IMR-90 (cell line): Measurements from ENCODE around the gene NTM. TPM values are rescaled to one million over a fixed set of nuclear protein-coding genes. Genes with fewer than 3 reads are reported as not detected.
A peak's percentile ranks its signal among the peaks of the same experiment; 100 is the strongest.

Experiments used
- ATAC-seq: fragments of 200-7000 bp; cut with Tn5 transposase; 2 replicates; pipeline ENCODE4 v1.9.1; 2020; ENCODE audit warnings: low read depth, mild to moderate bottlenecking, moderate library complexity
- BruUV-seq: library from RNA; stranded (reverse); fragments of 400-500 nt; replicated peaks from 2 replicates; lab custom pipeline; 2021; lab: Mats Ljungman, UMichigan
- CTCF ChIA-PET: fragments of 300-600 bp; formaldehyde crosslinking; extraction: SDS; loops from one replicate; lab custom pipeline; 2021; ENCODE audit warnings: antibody characterized with exemption; lab: Yijun Ruan, JAX
- POLR2A ChIA-PET: fragments of 300-600 bp; sonication (Branson Sonifier 250); formaldehyde crosslinking; loops from one replicate; lab custom pipeline; 2022; ENCODE audit warnings: antibody characterized with exemption; ENCODE audit not compliant: unreplicated experiment; lab: Charles Lee
- DNase-seq: peaks from one replicate; pipeline ENCODE4 v3.0.0; 2013
- H2AFZ ChIP-seq: replicated peaks from 2 replicates; pipeline ENCODE3; 2013; ENCODE audit warnings: low read length, mild to moderate bottlenecking; ENCODE audit not compliant: poor library complexity
- H2AK5ac ChIP-seq: 2 replicates; pipeline ENCODE4 v1.6.1; 2013; ENCODE audit warnings: low read depth, low read length, inconsistent platforms
- H2AK9ac ChIP-seq: replicated peaks from 2 replicates; pipeline ENCODE3; 2013; ENCODE audit warnings: mild to moderate bottlenecking, low read depth, low read length, moderate library complexity; ENCODE audit not compliant: poor library complexity
- H2BK120ac ChIP-seq: 2 replicates; pipeline ENCODE4 v1.6.1; 2013; ENCODE audit warnings: low read depth, low read length, inconsistent platforms
- H2BK15ac ChIP-seq: 3 replicates; pipeline ENCODE4 v1.6.1; 2013; ENCODE audit warnings: low read depth, low read length, inconsistent platforms
- H2BK20ac ChIP-seq: 2 replicates; pipeline ENCODE4 v1.6.1; 2013; ENCODE audit warnings: low read depth, mild to moderate bottlenecking, inconsistent platforms, low read length, moderate library complexity
- H2BK5ac ChIP-seq: 2 replicates; pipeline ENCODE4 v1.6.1; 2013; ENCODE audit warnings: mild to moderate bottlenecking, low read depth, low read length, inconsistent platforms; ENCODE audit not compliant: poor library complexity, severe bottlenecking
- H3K14ac ChIP-seq: replicated peaks from 2 replicates; pipeline ENCODE4 v1.6.1; 2013; ENCODE audit warnings: low read depth, low read length, inconsistent platforms
- H3K18ac ChIP-seq: 2 replicates; pipeline ENCODE4 v1.6.1; 2013; ENCODE audit warnings: low read depth, low read length, control low read depth
- H3K23ac ChIP-seq: 2 replicates; pipeline ENCODE4 v1.6.1; 2013; ENCODE audit warnings: low read depth, low read length, inconsistent platforms
- H3K27ac ChIP-seq: 2 replicates; pipeline ENCODE4 v1.5.1; 2013; ENCODE audit warnings: mild to moderate bottlenecking, control low read depth, low read length; ENCODE audit not compliant: insufficient read depth
- H3K27me3 ChIP-seq: 2 replicates; pipeline ENCODE4 v1.6.1; 2013; ENCODE audit warnings: low read length; ENCODE audit not compliant: control insufficient read depth, insufficient read depth
- H3K36me3 ChIP-seq: 2 replicates; pipeline ENCODE4 v1.6.1; 2013; ENCODE audit warnings: low read length, mixed read lengths; ENCODE audit not compliant: control insufficient read depth, insufficient read depth
- H3K4ac ChIP-seq: 2 replicates; pipeline ENCODE4 v1.6.1; 2013; ENCODE audit warnings: low read depth, low read length, inconsistent platforms
- H3K4me1 ChIP-seq: 2 replicates; pipeline ENCODE4 v1.6.1; 2013; ENCODE audit warnings: low read length, mixed read lengths; ENCODE audit not compliant: control insufficient read depth, insufficient read depth
- H3K4me2 ChIP-seq: 2 replicates; pipeline ENCODE4 v1.6.1; 2013; ENCODE audit warnings: low read depth, mild to moderate bottlenecking, control low read depth, low read length, moderate library complexity
- H3K4me3 ChIP-seq: 2 replicates; pipeline ENCODE4 v1.5.1; 2013; ENCODE audit warnings: low read depth, mild to moderate bottlenecking, control low read depth, low read length, moderate library complexity; ENCODE audit not compliant: insufficient read depth
- H3K56ac ChIP-seq: 2 replicates; pipeline ENCODE4 v1.6.1; 2013; ENCODE audit warnings: low read length, inconsistent platforms; ENCODE audit not compliant: insufficient read depth; ENCODE audit errors: extremely low read depth
- H3K79me1 ChIP-seq, 2 experiments: 2 replicates each; pipeline ENCODE4 v1.6.1; 2013; ENCODE audit warnings: low read length in 2 of 2, inconsistent platforms in 1 of 2, low read depth in 1 of 2
- H3K9ac ChIP-seq: 2 replicates; pipeline ENCODE4 v1.6.1; 2013; ENCODE audit warnings: low read depth, low read length, control low read depth
- H3K9me1 ChIP-seq: 2 replicates; pipeline ENCODE4 v1.6.1; 2013; ENCODE audit warnings: low read length, inconsistent platforms; ENCODE audit not compliant: insufficient read depth
- H3K9me3 ChIP-seq: 2 replicates; pipeline ENCODE4 v1.6.1; 2013; ENCODE audit warnings: low read length; ENCODE audit not compliant: control insufficient read depth, insufficient read depth
- H4K20me1 ChIP-seq: 2 replicates; pipeline ENCODE4 v1.6.1; 2013; ENCODE audit warnings: low read length, inconsistent platforms; ENCODE audit not compliant: insufficient read depth
- H4K5ac ChIP-seq: 2 replicates; pipeline ENCODE4 v1.6.1; 2013; ENCODE audit warnings: mild to moderate bottlenecking, low read depth, low read length, control low read depth
- H4K8ac ChIP-seq, 2 experiments: 2 replicates each; pipeline ENCODE4 v1.6.1; 2013; ENCODE audit warnings: low read depth in 2 of 2, low read length in 2 of 2, control low read depth in 1 of 2, inconsistent platforms in 1 of 2
- H4K91ac ChIP-seq: 2 replicates; pipeline ENCODE4 v1.6.1; 2013; ENCODE audit warnings: low read depth, low read length, inconsistent platforms; ENCODE audit not compliant: insufficient read depth
- CEBPB ChIP-seq: IDR thresholded peaks from 2 replicates; pipeline ENCODE4 v1.6.1; 2012; ENCODE audit warnings: low read depth, low read length, improper control_type of control experiment
- MAZ ChIP-seq: IDR thresholded peaks from 2 replicates; pipeline ENCODE4 v1.6.1; 2012; ENCODE audit warnings: low read depth, mild to moderate bottlenecking, low read length, improper control_type of control experiment, moderate library complexity, borderline replicate concordance
- MXI1 ChIP-seq: IDR thresholded peaks from 2 replicates; pipeline ENCODE4 v1.6.1; 2012; ENCODE audit warnings: low read depth, mild to moderate bottlenecking, low read length, moderate library complexity, borderline replicate concordance
- NFE2L2 ChIP-seq: fragments of 150-350 bp; IDR thresholded peaks from 2 replicates; pipeline ENCODE4 v1.6.1; 2016; ENCODE audit warnings: low read depth, mild to moderate bottlenecking, low read length
- RAD21 ChIP-seq: IDR thresholded peaks from 2 replicates; pipeline ENCODE4 v1.6.1; 2012; ENCODE audit warnings: low read length, improper control_type of control experiment
- WGBS, 2 experiments: methylation state at CpG; one replicate each; pipeline versions ENCODE4 v1.1.5 to v1.1.7; 2013; ENCODE audit warnings: missing lambda C conversion rate in 2 of 2; ENCODE audit not compliant: insufficient read length in 1 of 2; ENCODE audit errors: extremely low coverage in 2 of 2; 5-methylcytosine and 5-hydroxymethylcytosine counted together
- dilution Hi-C: fragments of 300-500 bp; cut with HindIII; formaldehyde crosslinking; loops from one replicate; pipeline ENCODE4 v1.14.3; 2018; ENCODE audit warnings: low sequenced_read_pairs; ENCODE audit not compliant: unreplicated experiment
- in situ Hi-C: fragments of 300-500 bp; cut with MboI; formaldehyde crosslinking; loops from 3 replicates; pipeline ENCODE4 v1.14.3; 2019; ENCODE audit warnings: low sequenced_read_pairs, inconsistent platforms, mixed read lengths
- intact Hi-C: fragments of 100-400 bp; cut with micrococcal nuclease; formaldehyde crosslinking; loops from 2 replicates; pipeline ENCODE4 v1.10.0; 2022
- polyA plus RNA-seq, 3 experiments: library from polyadenylated mRNA; depleted of rRNA; stranded (reverse); fragments of >200 nt; gene quantifications; 2 replicates each; pipeline ENCODE4 v1.2.3, GENCODE V29; 2012; ENCODE audit warnings: low replicate concordance in 1 of 3
- total RNA-seq: library from RNA; depleted of rRNA; stranded (reverse); fragments of >200 nt; gene quantifications from 2 replicates; pipeline ENCODE4 v1.2.3, GENCODE V29; 2012

Gene NTM
- total and polyA plus RNA-seq, 2 of the 4 experiments (the other 2 are of a cell fraction) = 19.5 to 25.5 TPM

DNA sequence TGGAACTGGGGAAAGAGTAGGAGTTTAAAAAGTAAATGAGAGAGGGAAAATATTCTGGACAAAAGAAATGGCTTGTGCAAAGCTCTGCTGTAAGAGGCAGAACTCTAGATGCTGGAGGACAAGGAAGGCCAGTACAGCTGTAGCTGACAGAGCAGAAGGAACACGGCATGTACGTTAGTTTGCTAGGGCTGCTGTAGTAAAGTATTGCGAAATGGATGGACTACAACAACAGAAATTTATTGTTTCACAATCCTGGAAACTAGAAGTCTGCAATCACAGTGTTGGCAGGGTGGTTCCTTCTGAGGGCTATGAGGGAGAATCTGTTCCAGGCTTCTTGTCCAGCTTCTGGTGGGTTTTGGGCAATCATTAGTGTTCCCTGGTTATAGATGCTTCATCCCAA is 454.4 kb downstream of the NTM start:
- H3K4me2 ChIP-seq = no peak overlapping the region
- no peak overlapping the region for H4K91ac ChIP-seq
- H2AFZ ChIP-seq = no peak overlapping the region
- H3K56ac ChIP-seq = no peak overlapping the region
- H2AK9ac ChIP-seq = no peak overlapping the region
- ChIA-PET POLR2A (no interaction called here), CTCF (interaction anchor here (0.6 kb wide), 1 partner anchor 566 kb away, joined by 7 read pairs; no protein-coding TSS in a partner anchor)
- no peak overlapping the region for H3K4me3 ChIP-seq
- no peak overlapping the region for H2BK120ac ChIP-seq
- no peaks in the 10 kb centered on the region for H3K4me1 ChIP-seq
- no peaks in the 10 kb centered on the region for H3K79me1 ChIP-seq
- H4K8ac ChIP-seq = no peak overlapping the region
- H3K36me3 ChIP-seq = no peaks in the 10 kb centered on the region
- TF ChIP-seq MXI1 = no peak
- peak; percentile 69 for TF ChIP-seq CEBPB
- no peak for TF ChIP-seq NFE2L2
- TF ChIP-seq RAD21 = no peak
- TF ChIP-seq MAZ = no peak
- in situ Hi-C loops (no loop called here), intact Hi-C loops (no loop called here), dilution Hi-C loops (no loop called here)
- ATAC-seq (no peak), DNase-seq (peak; percentile 2)
- no peak overlapping the region for H2AK5ac ChIP-seq
- no peak overlapping the region for H2BK20ac ChIP-seq
- no peak overlapping the region for H3K4ac ChIP-seq
- H3K14ac ChIP-seq = no peak overlapping the region
- H3K27ac ChIP-seq = no peak overlapping the region
- no peaks in the 10 kb centered on the region for H3K9me3 ChIP-seq
- peaks cover 21% of the 10 kb centered on the region for H3K27me3 ChIP-seq
- no peak overlapping the region for H3K9ac ChIP-seq
- no peaks in the 10 kb centered on the region for H3K9me1 ChIP-seq
- no peak overlapping the region for H2BK5ac ChIP-seq
- 20% methylated on average over 1 of the region's 3 CpGs; no CpG with 5 or more reads in 1 of the 2 experiments for WGBS, 2 experiments
- H3K18ac ChIP-seq = no peak overlapping the region
- H3K23ac ChIP-seq = no peak overlapping the region
- H4K20me1 ChIP-seq = no peaks in the 10 kb centered on the region
- no peak overlapping the region for H4K5ac ChIP-seq
- no peak overlapping the region for H2BK15ac ChIP-seq
- BruUV-seq = no TSS peak
